ENCODE results near the gene KCNIP1. TPM values are rescaled to one million over a fixed set of nuclear protein-coding genes. Genes with fewer than 3 reads are reported as not detected.
A peak's percentile ranks its signal among the peaks of the same experiment; 100 is the strongest.

KCNIP1 gene
- total RNA-seq, 3 donors from 2014 or later (not counting 1 experiment from before 2014, with no cell fraction given), result not detected

DNA sequence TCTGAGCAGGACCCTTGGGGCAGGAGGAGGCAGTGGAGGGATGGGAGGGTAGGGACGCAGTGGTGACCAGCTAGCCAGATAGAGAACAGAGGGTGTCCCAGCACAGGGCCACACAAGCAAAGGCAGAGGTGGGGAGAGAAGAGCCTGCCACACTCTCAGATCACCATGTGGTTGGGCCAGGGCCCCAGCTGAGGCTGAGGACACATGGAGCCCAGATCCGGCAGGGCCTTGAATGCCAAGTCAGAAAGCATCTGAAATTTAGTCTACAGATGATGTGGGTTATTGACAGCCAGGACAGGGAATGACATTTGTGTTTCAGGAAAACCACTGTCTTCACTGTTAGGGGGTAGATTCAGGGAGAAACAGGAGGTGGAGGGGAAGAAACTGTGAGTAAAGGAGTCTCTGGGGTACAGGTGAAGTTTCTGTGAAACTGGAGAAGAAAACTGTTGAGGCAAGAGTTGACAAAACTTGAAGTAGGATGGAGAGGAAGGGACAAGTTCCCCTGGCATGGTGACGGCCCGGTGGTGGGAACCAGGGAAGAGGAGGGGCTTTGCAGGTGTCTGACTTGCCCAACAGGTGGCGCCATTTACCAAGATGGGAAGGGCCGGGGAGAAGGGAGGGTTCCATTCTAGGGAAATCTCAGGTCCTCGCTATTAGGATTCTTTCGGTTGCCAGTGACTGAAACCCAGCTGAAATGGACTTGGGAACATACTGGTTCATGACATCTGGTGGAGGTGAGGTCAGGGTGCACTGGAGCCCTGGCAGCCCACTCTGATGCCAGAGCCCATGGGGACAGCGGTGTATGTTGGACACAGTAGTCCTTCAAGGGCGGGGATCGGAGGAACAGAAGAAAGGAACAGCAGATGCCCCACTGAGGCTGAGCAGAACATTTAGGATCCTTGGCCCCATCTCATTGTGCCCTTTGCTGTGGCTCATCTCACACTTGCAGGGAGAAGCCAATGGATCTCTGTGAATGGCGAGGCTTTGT is 100.1 kb downstream of the KCNIP1 start:
- 50% methylated on average over 12 of the region's 12 CpGs for WGBS (ENCODE audit: insufficient coverage)
- Histone ChIP-seq H3K27me3 (ENCODE audit: control insufficient read depth, insufficient read depth, low read length) (no peaks in the 10 kb centered on the region), H3K36me3 (ENCODE audit: control insufficient read depth, insufficient read depth, low read length) (no peaks in the 10 kb centered on the region), H3K4me3 (ENCODE audit: low read length) (no peak overlapping the region), H3K27ac (ENCODE audit: low read length) (no peak overlapping the region), H3K9me3 (ENCODE audit: control insufficient read depth, insufficient read depth, low read length) (no peaks in the 10 kb centered on the region), H3K4me1 (ENCODE audit: control insufficient read depth, insufficient read depth, low read length) (no peaks in the 10 kb centered on the region)
- DNase-seq (peak in 1 of 2 donors; percentile 39), ATAC-seq (peak in 1 of 3 donors; percentile 36)
- Mint-ChIP-seq H3K36me3 (no peaks in the 10 kb centered on the region), H3K9me3 (no peaks in the 10 kb centered on the region), H3K4me3 (no peak overlapping the region), H3K27me3 (ENCODE audit: low read depth in 2 of 2) (peaks cover 6 to 8% of the 10 kb centered on the region in 2 donors), H3K4me1 (no peaks in the 10 kb centered on the region), H3K27ac (no peak overlapping the region)
- intact Hi-C loops (cut with micrococcal nuclease), result no loop called here
- TF ChIP-seq, protein P1, sequence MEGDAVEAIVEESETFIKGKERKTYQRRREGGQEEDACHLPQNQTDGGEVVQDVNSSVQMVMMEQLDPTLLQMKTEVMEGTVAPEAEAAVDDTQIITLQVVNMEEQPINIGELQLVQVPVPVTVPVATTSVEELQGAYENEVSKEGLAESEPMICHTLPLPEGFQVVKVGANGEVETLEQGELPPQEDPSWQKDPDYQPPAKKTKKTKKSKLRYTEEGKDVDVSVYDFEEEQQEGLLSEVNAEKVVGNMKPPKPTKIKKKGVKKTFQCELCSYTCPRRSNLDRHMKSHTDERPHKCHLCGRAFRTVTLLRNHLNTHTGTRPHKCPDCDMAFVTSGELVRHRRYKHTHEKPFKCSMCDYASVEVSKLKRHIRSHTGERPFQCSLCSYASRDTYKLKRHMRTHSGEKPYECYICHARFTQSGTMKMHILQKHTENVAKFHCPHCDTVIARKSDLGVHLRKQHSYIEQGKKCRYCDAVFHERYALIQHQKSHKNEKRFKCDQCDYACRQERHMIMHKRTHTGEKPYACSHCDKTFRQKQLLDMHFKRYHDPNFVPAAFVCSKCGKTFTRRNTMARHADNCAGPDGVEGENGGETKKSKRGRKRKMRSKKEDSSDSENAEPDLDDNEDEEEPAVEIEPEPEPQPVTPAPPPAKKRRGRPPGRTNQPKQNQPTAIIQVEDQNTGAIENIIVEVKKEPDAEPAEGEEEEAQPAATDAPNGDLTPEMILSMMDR (IDR thresholded peaks at IDR 0.05), result no peak

DNA sequence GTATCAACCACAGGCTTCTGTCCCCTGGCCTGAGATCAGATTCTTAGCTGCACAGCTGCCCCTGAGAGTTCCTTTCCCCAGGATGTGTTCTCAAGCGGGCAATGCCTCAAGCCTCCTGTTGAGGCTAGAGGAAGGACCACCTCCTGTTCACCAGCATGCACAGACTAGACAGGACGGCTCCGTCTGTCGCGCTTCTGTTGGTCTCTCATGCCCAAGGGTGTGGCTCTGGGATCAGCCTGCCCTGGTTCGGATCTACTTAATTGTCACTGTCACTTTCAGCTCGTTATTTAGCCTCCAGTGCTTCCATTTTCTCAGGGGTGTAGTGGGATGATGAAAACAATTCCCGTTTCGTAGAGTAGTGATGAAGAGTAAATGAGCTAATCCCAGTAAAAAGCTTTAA is 103.1 kb downstream of the KCNIP1 start:
- no peaks in the 10 kb centered on the region for H3K9me3 ChIP-seq (ENCODE audit: control insufficient read depth, insufficient read depth, low read length)
- no peak overlapping the region for H3K27ac ChIP-seq (ENCODE audit: low read length)
- H3K4me3 ChIP-seq (ENCODE audit: low read length), result no peak overlapping the region
- Mint-ChIP-seq H3K4me3 (no peak overlapping the region), H3K27ac (no peak overlapping the region), H3K9me3 (no peaks in the 10 kb centered on the region), H3K27me3 (ENCODE audit: low read depth in 2 of 2) (peaks cover 6 to 8% of the 10 kb centered on the region in 2 donors), H3K4me1 (no peaks in the 10 kb centered on the region), H3K36me3 (no peaks in the 10 kb centered on the region)
- H3K36me3 ChIP-seq (ENCODE audit: control insufficient read depth, insufficient read depth, low read length), result no peaks in the 10 kb centered on the region
- H3K27me3 ChIP-seq (ENCODE audit: control insufficient read depth, insufficient read depth, low read length), result no peaks in the 10 kb centered on the region
- no peak for DNase-seq
- no peaks in the 10 kb centered on the region for H3K4me1 ChIP-seq (ENCODE audit: control insufficient read depth, insufficient read depth, low read length)
- TF ChIP-seq, protein P1 (IDR thresholded peaks at IDR 0.05), result no peak
- intact Hi-C loops (cut with micrococcal nuclease), result no loop called here
- ATAC-seq, result no peak
- 85% methylated on average over 7 of the region's 9 CpGs for WGBS (ENCODE audit: insufficient coverage)

DNA sequence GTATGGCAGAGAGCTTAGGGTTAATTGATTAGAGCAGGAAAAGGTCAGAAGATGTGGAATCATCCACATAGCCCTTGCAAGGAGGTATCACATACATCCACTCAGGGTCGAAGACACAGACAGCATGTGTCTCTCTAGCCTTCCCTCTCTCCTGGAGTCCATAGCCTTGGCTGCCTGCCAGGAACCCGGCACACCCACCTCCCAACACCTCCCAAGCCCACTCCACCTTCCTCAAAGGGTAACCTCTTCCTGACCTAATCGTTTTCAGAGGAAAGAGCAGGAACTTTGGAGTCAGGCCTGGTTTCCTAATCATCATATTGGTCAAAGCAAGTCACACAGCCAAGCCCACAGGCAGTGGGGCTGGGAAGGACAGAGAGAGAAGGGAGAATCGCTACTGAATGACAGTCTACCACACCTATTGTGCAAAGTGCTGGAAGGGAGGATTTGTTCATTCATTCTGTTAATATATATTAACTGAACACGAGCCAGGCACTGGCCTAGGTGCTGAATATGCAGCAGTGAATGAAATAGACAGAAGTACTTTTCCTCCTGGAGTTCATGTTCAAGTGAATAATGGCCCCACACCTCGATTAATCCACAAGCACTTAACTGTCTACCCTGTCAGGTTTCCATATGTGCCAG is 107.8 kb downstream of the KCNIP1 start:
- Mint-ChIP-seq H3K27me3 (ENCODE audit: low read depth in 2 of 2) (peaks cover 5 to 6% of the 10 kb centered on the region in 2 donors), H3K4me3 (no peak overlapping the region), H3K36me3 (no peaks in the 10 kb centered on the region), H3K27ac (no peak overlapping the region), H3K4me1 (no peaks in the 10 kb centered on the region), H3K9me3 (no peaks in the 10 kb centered on the region)
- Histone ChIP-seq H3K9me3 (ENCODE audit: control insufficient read depth, insufficient read depth, low read length) (no peaks in the 10 kb centered on the region), H3K36me3 (ENCODE audit: control insufficient read depth, insufficient read depth, low read length) (no peaks in the 10 kb centered on the region), H3K27me3 (ENCODE audit: control insufficient read depth, insufficient read depth, low read length) (no peaks in the 10 kb centered on the region), H3K27ac (ENCODE audit: low read length) (no peak overlapping the region), H3K4me1 (ENCODE audit: control insufficient read depth, insufficient read depth, low read length) (no peaks in the 10 kb centered on the region), H3K4me3 (ENCODE audit: low read length) (no peak overlapping the region)
- no peak for ATAC-seq
- intact Hi-C loops (cut with micrococcal nuclease), result no loop called here
- no peak for DNase-seq
- 53% methylated on average over 5 of the region's 6 CpGs for WGBS (ENCODE audit: insufficient coverage)
- TF ChIP-seq, protein P1 (IDR thresholded peaks at IDR 0.05), result no peak

Measured in natural killer cell (primary cell).